Breast epithelium (tissue), 3 donors: Measurements from ENCODE around the gene DNMBP.

ENCODE experiments used
- CTCF ChIP-seq, 3 donors: fragments of 450-650 bp; IDR thresholded peaks; one replicate each; pipeline ENCODE4 v1.5.1; 2016 to 2017; ENCODE audit warnings: antibody characterized with exemption in 3 of 3, mild to moderate bottlenecking in 3 of 3, moderate library complexity in 3 of 3
- POLR2A ChIP-seq: fragments of 450-650 bp; IDR thresholded peaks from one replicate; pipeline ENCODE4 v1.6.1; 2016; ENCODE audit warnings: antibody characterized with exemption, mild to moderate bottlenecking, moderate library complexity
- POLR2AphosphoS5 ChIP-seq, 3 donors: sonication (generic); formaldehyde crosslinking; IDR thresholded peaks; one replicate each; pipeline ENCODE4 v1.6.1; 2017; ENCODE audit warnings: antibody characterized with exemption in 3 of 3

- no peak for TF ChIP-seq CTCF (IDR thresholded peaks at IDR 0.05)
- no peak for TF ChIP-seq POLR2A
- TF ChIP-seq POLR2AphosphoS5 (IDR thresholded peaks at IDR 0.05) = no peak
Observed at GRCh38 chr10:99924451-99925255, 85.1 kb downstream of the DNMBP start.
